Liver (tissue), 9 donors: Measurements from ENCODE around the gene PSMD14. TPM values are rescaled to one million over a fixed set of nuclear protein-coding genes. Genes with fewer than 3 reads are reported as not detected.

Experiments
- DNase-seq: peaks from one replicate; pipeline ENCODE4 v3.0.0-alpha.2; 2017; ENCODE audit warnings: low spot score
- H3K27ac ChIP-seq, 2 donors: one replicate each; pipeline ENCODE4 v1.7.0; 2013; ENCODE audit warnings: inconsistent platforms in 2 of 2, low read length in 2 of 2, control low read depth in 1 of 2, low read depth in 1 of 2, mild to moderate bottlenecking in 1 of 2
- H3K27me3 ChIP-seq, 4 donors: one replicate each; pipeline versions ENCODE4 v1.6.1 to v1.7.0; 2013; ENCODE audit warnings: low read length in 3 of 4, inconsistent platforms in 1 of 4, mild to moderate bottlenecking in 1 of 4, moderate library complexity in 1 of 4; ENCODE audit not compliant: control insufficient read depth in 4 of 4, insufficient read depth in 4 of 4
- H3K36me3 ChIP-seq, 4 donors: one replicate each; pipeline versions ENCODE4 v1.6.1 to v1.7.0; 2013; ENCODE audit warnings: low read length in 3 of 4, mild to moderate bottlenecking in 3 of 4, low read depth in 1 of 4, moderate library complexity in 1 of 4; ENCODE audit not compliant: control insufficient read depth in 4 of 4, insufficient read depth in 3 of 4
- H3K4me1 ChIP-seq, 4 donors: one replicate each; pipeline versions ENCODE4 v1.6.1 to v1.7.0; 2013; ENCODE audit warnings: low read length in 3 of 4, mild to moderate bottlenecking in 3 of 4, moderate library complexity in 1 of 4; ENCODE audit not compliant: control insufficient read depth in 4 of 4, insufficient read depth in 4 of 4
- H3K4me3 ChIP-seq, 3 donors: one replicate each; pipeline versions ENCODE4 v1.6.1 to v1.7.0; 2013; ENCODE audit warnings: low read length in 3 of 3, control low read depth in 1 of 3, low read depth in 1 of 3, mild to moderate bottlenecking in 1 of 3
- H3K9ac ChIP-seq, 2 donors: one replicate each; pipeline ENCODE4 v1.7.0; 2013; ENCODE audit warnings: low read length in 2 of 2, mild to moderate bottlenecking in 2 of 2, moderate library complexity in 2 of 2, control low read depth in 1 of 2, low read depth in 1 of 2
- H3K9me3 ChIP-seq, 4 donors: one replicate each; pipeline versions ENCODE4 v1.6.1 to v1.7.0; 2013; ENCODE audit warnings: low read length in 3 of 4; ENCODE audit not compliant: control insufficient read depth in 4 of 4
- EGR1 ChIP-seq, 2 donors: IDR thresholded peaks; 2 replicates each; pipeline ENCODE4 v1.6.1; 2016 to 2018; ENCODE audit warnings: antibody characterized with exemption in 2 of 2, low read depth in 2 of 2
- FOXA1 ChIP-seq: IDR thresholded peaks from 2 replicates; pipeline ENCODE4 v1.6.1; 2016; ENCODE audit warnings: antibody characterized with exemption
- FOXA2 ChIP-seq: IDR thresholded peaks from 2 replicates; pipeline ENCODE4 v1.6.1; 2016; ENCODE audit warnings: antibody characterized with exemption
- GABPA ChIP-seq, 2 donors: IDR thresholded peaks in 1 of 2; conservative IDR thresholded peaks in 1 of 2; 2 replicates each; pipeline ENCODE4 v1.6.1; 2016; ENCODE audit warnings: antibody characterized with exemption in 2 of 2, mild to moderate bottlenecking in 1 of 2, moderate library complexity in 1 of 2
- HNF4G ChIP-seq: IDR thresholded peaks from 2 replicates; pipeline ENCODE4 v1.6.1; 2016; ENCODE audit warnings: antibody characterized with exemption
- NR2F2 ChIP-seq: IDR thresholded peaks from 2 replicates; pipeline ENCODE4 v1.6.1; 2016; ENCODE audit warnings: antibody characterized with exemption
- RAD21 ChIP-seq, 2 donors: IDR thresholded peaks; 2 replicates each; pipeline ENCODE4 v1.6.1; 2016; ENCODE audit warnings: antibody characterized with exemption in 2 of 2, mild to moderate bottlenecking in 2 of 2
- TAF1 ChIP-seq: conservative IDR thresholded peaks from 2 replicates; pipeline ENCODE4 v1.6.1; 2016; ENCODE audit warnings: antibody characterized with exemption, mild to moderate bottlenecking
- WGBS: extraction: QIAGEN DNeasy Blood & Tissue Kit; methylation state at CpG from one replicate; pipeline ENCODE4 v1.1.7; 2013; 5-methylcytosine and 5-hydroxymethylcytosine counted together
- polyA plus RNA-seq, 2 donors: library from polyadenylated mRNA; stranded (reverse) in 1 of 2; unstranded in 1 of 2; fragments of 200-250 nt in 1 of 2; fragments of >200 nt in 1 of 2; fragmentation: Nextera tagmentation in 1 of 2; extraction: Ambion mirVana in 1 of 2; gene quantifications; one replicate each; pipeline versions ENCODE4 v1.2.1 to v1.2.3, GENCODE V29; 2013 to 2015
- total RNA-seq, 2 donors: library from RNA; depleted of rRNA; stranded (reverse); fragments of >200 nt; gene quantifications; one replicate each; pipeline ENCODE4 v1.2.3, GENCODE V29; 2014
- TF ChIP-seq, protein P1 (sequence below): IDR thresholded peaks from 2 replicates; pipeline ENCODE4 v1.6.1; 2016; ENCODE audit warnings: antibody characterized with exemption
- TF ChIP-seq, protein P2 (sequence below): IDR thresholded peaks from 2 replicates; pipeline ENCODE4 v1.6.1; 2016; ENCODE audit warnings: antibody characterized with exemption, mild to moderate bottlenecking
- TF ChIP-seq, protein P3 (sequence below): IDR thresholded peaks from 2 replicates; pipeline ENCODE4 v1.6.1; 2016; ENCODE audit warnings: antibody characterized with exemption
- donor health status: healthy.
- donor health status: healthy.
- donor health status: healthy.
- donor health status: healthy.
- donor health status: healthy.

PSMD14 gene
- total and polyA plus RNA-seq, 4 donors: 32.0 to 37.9 (median 33.7) TPM

DNA sequence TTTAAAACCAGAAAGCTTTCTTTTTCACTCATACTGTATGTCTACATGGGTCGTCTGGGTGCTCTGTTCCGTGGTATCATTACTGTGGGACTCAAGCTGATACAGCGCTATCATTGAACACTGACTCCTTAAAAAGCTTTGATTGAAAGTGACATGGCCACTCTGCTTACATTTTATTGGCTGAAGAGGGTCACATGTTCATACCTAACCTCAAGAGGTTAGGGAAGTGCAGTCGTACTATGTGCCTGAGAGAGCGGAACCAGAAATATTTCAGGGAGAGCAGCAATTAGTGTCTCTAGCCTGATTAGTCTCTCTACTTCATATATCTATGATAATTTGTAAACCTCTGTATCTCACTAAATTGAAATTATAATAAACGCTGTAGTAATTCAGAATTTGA is 43.5 kb downstream of the PSMD14 start:
- H3K4me3 ChIP-seq: no peak overlapping the region
- WGBS: 82% methylated on average over 6 of the region's 6 CpGs
- TF ChIP-seq HNF4G (no peak), GABPA (IDR thresholded peaks at IDR 0.05 in 1 of 2, conservative IDR thresholded peaks at IDR 0.05 in 1 of 2) (no peak), FOXA1 (no peak), FOXA2 (no peak), NR2F2 (no peak)
- TF ChIP-seq, protein P1, sequence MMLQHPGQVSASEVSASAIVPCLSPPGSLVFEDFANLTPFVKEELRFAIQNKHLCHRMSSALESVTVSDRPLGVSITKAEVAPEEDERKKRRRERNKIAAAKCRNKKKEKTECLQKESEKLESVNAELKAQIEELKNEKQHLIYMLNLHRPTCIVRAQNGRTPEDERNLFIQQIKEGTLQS: no peak
- TF ChIP-seq, protein P2, sequence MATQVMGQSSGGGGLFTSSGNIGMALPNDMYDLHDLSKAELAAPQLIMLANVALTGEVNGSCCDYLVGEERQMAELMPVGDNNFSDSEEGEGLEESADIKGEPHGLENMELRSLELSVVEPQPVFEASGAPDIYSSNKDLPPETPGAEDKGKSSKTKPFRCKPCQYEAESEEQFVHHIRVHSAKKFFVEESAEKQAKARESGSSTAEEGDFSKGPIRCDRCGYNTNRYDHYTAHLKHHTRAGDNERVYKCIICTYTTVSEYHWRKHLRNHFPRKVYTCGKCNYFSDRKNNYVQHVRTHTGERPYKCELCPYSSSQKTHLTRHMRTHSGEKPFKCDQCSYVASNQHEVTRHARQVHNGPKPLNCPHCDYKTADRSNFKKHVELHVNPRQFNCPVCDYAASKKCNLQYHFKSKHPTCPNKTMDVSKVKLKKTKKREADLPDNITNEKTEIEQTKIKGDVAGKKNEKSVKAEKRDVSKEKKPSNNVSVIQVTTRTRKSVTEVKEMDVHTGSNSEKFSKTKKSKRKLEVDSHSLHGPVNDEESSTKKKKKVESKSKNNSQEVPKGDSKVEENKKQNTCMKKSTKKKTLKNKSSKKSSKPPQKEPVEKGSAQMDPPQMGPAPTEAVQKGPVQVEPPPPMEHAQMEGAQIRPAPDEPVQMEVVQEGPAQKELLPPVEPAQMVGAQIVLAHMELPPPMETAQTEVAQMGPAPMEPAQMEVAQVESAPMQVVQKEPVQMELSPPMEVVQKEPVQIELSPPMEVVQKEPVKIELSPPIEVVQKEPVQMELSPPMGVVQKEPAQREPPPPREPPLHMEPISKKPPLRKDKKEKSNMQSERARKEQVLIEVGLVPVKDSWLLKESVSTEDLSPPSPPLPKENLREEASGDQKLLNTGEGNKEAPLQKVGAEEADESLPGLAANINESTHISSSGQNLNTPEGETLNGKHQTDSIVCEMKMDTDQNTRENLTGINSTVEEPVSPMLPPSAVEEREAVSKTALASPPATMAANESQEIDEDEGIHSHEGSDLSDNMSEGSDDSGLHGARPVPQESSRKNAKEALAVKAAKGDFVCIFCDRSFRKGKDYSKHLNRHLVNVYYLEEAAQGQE: no peak
- no peaks in the 10 kb centered on the region for H3K36me3 ChIP-seq
- DNase-seq: no peak
- H3K9me3 ChIP-seq: no peaks in the 10 kb centered on the region
- H3K4me1 ChIP-seq: no peaks in the 10 kb centered on the region
- H3K27me3 ChIP-seq: no peaks in the 10 kb centered on the region
- no peak overlapping the region for H3K27ac ChIP-seq
- no peak overlapping the region for H3K9ac ChIP-seq

DNA sequence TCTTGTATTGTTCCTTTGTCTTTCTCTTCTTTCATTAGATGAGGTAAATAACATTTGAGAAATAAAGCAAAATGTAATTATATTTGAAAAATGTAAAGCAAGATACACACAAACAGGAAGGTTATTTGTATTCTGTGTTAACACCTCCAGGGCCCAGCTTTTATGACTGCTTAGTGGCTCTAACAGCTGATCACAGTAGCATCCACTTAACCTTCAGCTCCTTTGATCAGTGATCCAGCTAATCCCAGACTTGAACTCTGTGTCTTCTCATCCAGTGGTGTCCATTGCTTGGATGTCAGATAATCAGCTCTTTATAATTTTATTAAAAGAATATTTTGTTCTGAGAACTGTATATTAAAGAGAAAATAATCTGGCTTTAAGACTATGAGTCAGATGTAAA is 44.5 kb downstream of the PSMD14 start:
- Histone ChIP-seq H3K4me1 (no peaks in the 10 kb centered on the region), H3K27ac (no peak overlapping the region), H3K4me3 (no peak overlapping the region), H3K27me3 (no peaks in the 10 kb centered on the region), H3K36me3 (no peaks in the 10 kb centered on the region), H3K9ac (no peak overlapping the region), H3K9me3 (no peaks in the 10 kb centered on the region)
- TF ChIP-seq RAD21 (IDR thresholded peaks at IDR 0.05) (no peak), FOXA1 (no peak), TAF1 (no peak)
- TF ChIP-seq, protein P3, sequence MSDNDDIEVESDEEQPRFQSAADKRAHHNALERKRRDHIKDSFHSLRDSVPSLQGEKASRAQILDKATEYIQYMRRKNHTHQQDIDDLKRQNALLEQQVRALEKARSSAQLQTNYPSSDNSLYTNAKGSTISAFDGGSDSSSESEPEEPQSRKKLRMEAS: no peak
- no peak for DNase-seq

DNA sequence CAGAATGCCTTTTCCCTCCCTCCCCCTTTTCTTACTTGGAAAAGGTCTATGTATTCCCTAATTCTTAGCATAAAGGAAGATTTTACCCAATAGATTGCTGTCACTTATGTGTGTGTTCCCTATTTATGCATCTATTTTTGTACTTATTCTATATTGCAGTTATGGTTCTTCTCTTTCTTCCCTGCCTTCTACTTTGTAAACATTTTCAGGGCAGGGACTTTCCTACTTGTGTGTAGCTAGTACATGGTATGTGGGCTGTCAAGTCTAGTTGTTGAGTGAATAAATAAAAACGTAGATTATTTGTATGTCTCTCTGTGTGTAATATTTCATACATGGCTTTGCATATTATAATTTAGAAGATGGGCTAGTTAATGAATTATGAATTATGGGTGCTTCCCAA is 45.3 kb downstream of the PSMD14 start:
- no peaks in the 10 kb centered on the region for H3K4me1 ChIP-seq
- H3K9ac ChIP-seq: no peak overlapping the region
- H3K4me3 ChIP-seq: no peak overlapping the region
- no peak for DNase-seq
- H3K9me3 ChIP-seq: no peaks in the 10 kb centered on the region
- H3K27me3 ChIP-seq: no peaks in the 10 kb centered on the region
- no peak overlapping the region for H3K27ac ChIP-seq
- H3K36me3 ChIP-seq: no peaks in the 10 kb centered on the region
- 74% methylated on average over 1 of the region's 1 CpG for WGBS
- no peak for TF ChIP-seq TAF1
- TF ChIP-seq NR2F2: no peak
- no peak for TF ChIP-seq EGR1 (IDR thresholded peaks at IDR 0.05; ENCODE audit: low read depth in 2 of 2)
- TF ChIP-seq, protein P3: no peak
- TF ChIP-seq, protein P2: no peak
